Skeletal muscle cell (primary cell): Measurements from ENCODE around the gene INPP5D.

Source experiments
- DNase-seq: peaks from one replicate; pipeline ENCODE4 v3.0.0-alpha.2; 2010; ENCODE audit warnings: low read depth
- H3K4me3 ChIP-seq: 2 replicates; pipeline ENCODE4 v1.5.1; 2011; ENCODE audit warnings: low read depth, mild to moderate bottlenecking, control low read depth, low read length, moderate library complexity

The INPP5D gene

GRCh38 chr2:233065954-233066470 is 5.9 kb downstream of the INPP5D start:
- H3K4me3 ChIP-seq = no peak overlapping the region
- no peak for DNase-seq

- H3K4me3 ChIP-seq = no peak overlapping the region
- no peak for DNase-seq
Observed at GRCh38 chr2:233068762-233069418, 8.7 kb downstream of the INPP5D start.

GRCh38 chr2:233072838-233073237 is 12.7 kb downstream of the INPP5D start:
- no peak overlapping the region for H3K4me3 ChIP-seq
- DNase-seq = no peak

GRCh38 chr2:233074106-233074505 is 14.0 kb downstream of the INPP5D start:
- no peak for DNase-seq
- no peak overlapping the region for H3K4me3 ChIP-seq

GRCh38 chr2:233075141-233075965 is 15.2 kb downstream of the INPP5D start:
- no peak for DNase-seq
- H3K4me3 ChIP-seq = no peak overlapping the region

GRCh38 chr2:233075966-233076339 is 15.8 kb downstream of the INPP5D start:
- H3K4me3 ChIP-seq = no peak overlapping the region
- no peak for DNase-seq

GRCh38 chr2:233076749-233077148 is 16.6 kb downstream of the INPP5D start:
- no peak for DNase-seq
- H3K4me3 ChIP-seq = no peak overlapping the region

GRCh38 chr2:233079473-233079877 is 19.3 kb downstream of the INPP5D start:
- DNase-seq = no peak
- no peak overlapping the region for H3K4me3 ChIP-seq

GRCh38 chr2:233079953-233080835 is 20.1 kb downstream of the INPP5D start:
- H3K4me3 ChIP-seq = no peak overlapping the region
- DNase-seq = no peak

- DNase-seq = no peak
- no peak overlapping the region for H3K4me3 ChIP-seq
Observed at GRCh38 chr2:233080836-233081229, 20.7 kb downstream of the INPP5D start.

GRCh38 chr2:233081232-233081730 is 21.1 kb downstream of the INPP5D start:
- no peak overlapping the region for H3K4me3 ChIP-seq
- no peak for DNase-seq

GRCh38 chr2:233081731-233082221 is 21.6 kb downstream of the INPP5D start:
- H3K4me3 ChIP-seq = no peak overlapping the region
- no peak for DNase-seq

- H3K4me3 ChIP-seq = no peak overlapping the region
- DNase-seq = no peak
Observed at GRCh38 chr2:233082222-233082930, 22.2 kb downstream of the INPP5D start.

- no peak for DNase-seq
Observed at GRCh38 chr2:233082931-233083755, 23.0 kb downstream of the INPP5D start.

GRCh38 chr2:233083782-233084181 is 23.6 kb downstream of the INPP5D start:
- H3K4me3 ChIP-seq = no peak overlapping the region
- no peak for DNase-seq

More at GRCh38 chr2:233082931-233083755, 23.0 kb downstream of the INPP5D start:
- H3K4me3 ChIP-seq = no peak overlapping the region

GRCh38 chr2:233084488-233084887 is 24.3 kb downstream of the INPP5D start:
- H3K4me3 ChIP-seq = no peak overlapping the region
- no peak for DNase-seq

- no peak overlapping the region for H3K4me3 ChIP-seq
- DNase-seq = no peak
Observed at GRCh38 chr2:233085037-233085838, 25.1 kb downstream of the INPP5D start.
